SK-N-SH (cell line): ENCODE data around the gene CST2.

Experiments
- CTCF ChIP-seq: fragments of 200-600 bp; sonication (generic); IDR thresholded peaks from 2 replicates; pipeline ENCODE4 v1.6.1; 2017; ENCODE audit warnings: antibody characterized with exemption, mild to moderate bottlenecking, moderate library complexity
- FOXM1 ChIP-seq: IDR thresholded peaks from 2 replicates; pipeline ENCODE4 v1.4.0; 2012; ENCODE audit warnings: low read depth, mild to moderate bottlenecking
- MAX ChIP-seq: IDR thresholded peaks from 2 replicates; pipeline ENCODE4 v1.4.0; 2012; ENCODE audit warnings: low read depth
- NFIC ChIP-seq: IDR thresholded peaks from 2 replicates; pipeline ENCODE4 v1.4.0; 2012; ENCODE audit warnings: borderline replicate concordance
- POLR2AphosphoS5 ChIP-seq: IDR thresholded peaks from 2 replicates; pipeline ENCODE4 v1.6.1; 2012; ENCODE audit warnings: low read depth, low read length
- RAD21 ChIP-seq: IDR thresholded peaks from 2 replicates; pipeline ENCODE4 v1.6.1; 2012; ENCODE audit warnings: mild to moderate bottlenecking, low read length
- RCOR1 ChIP-seq: fragments of 150-350 bp; IDR thresholded peaks from 2 replicates; pipeline ENCODE4 v1.6.1; 2017; ENCODE audit warnings: antibody characterized with exemption, low read length
- USF1 ChIP-seq: IDR thresholded peaks from 2 replicates; pipeline ENCODE4 v1.4.0; 2012; ENCODE audit warnings: low read depth, borderline replicate concordance
- TF ChIP-seq, protein P1 (sequence below): IDR thresholded peaks from 2 replicates; pipeline ENCODE4 v1.4.0; 2012; ENCODE audit warnings: low read depth, borderline replicate concordance

DNA sequence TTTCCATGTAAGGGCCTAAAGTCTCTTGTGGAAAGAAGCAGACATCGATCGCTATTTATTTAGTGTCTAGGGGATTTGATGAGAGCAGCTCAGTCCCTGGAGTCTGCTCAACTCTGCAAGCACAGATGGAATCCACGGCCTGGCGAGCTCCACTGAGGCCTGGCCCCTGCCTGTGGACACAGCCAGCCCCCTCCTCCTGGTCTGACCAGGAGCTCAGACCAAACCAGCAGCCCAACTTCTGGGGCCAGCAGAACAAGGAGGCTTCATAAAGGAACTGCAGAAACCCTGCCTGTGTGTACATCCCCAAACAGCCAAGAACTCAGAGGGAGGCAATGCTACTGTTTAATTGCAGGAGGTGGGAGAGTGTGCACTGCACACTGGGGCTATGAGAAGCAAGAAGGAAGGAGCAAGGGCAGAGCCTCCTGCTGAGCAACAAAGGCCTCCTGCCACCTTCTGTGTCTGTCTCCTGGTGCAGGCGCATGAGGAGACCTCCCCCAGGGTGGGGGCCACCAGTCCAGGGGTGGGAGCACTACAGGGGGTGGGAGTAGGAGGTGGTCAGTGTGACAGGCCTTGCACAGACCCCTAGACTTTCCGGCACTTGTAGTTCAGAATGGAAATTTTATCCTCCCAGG, 49.2 kb upstream of the CST2 start:
- TF ChIP-seq MAX (no peak), NFIC (no peak), CTCF (no peak), POLR2AphosphoS5 (no peak), RAD21 (no peak), RCOR1 (no peak), FOXM1 (no peak), USF1 (no peak)
- TF ChIP-seq, protein P1, sequence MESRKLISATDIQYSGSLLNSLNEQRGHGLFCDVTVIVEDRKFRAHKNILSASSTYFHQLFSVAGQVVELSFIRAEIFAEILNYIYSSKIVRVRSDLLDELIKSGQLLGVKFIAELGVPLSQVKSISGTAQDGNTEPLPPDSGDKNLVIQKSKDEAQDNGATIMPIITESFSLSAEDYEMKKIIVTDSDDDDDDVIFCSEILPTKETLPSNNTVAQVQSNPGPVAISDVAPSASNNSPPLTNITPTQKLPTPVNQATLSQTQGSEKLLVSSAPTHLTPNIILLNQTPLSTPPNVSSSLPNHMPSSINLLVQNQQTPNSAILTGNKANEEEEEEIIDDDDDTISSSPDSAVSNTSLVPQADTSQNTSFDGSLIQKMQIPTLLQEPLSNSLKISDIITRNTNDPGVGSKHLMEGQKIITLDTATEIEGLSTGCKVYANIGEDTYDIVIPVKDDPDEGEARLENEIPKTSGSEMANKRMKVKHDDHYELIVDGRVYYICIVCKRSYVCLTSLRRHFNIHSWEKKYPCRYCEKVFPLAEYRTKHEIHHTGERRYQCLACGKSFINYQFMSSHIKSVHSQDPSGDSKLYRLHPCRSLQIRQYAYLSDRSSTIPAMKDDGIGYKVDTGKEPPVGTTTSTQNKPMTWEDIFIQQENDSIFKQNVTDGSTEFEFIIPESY: no peak
